Gastrocnemius medialis (tissue), 4 donors: ENCODE data around the gene COBL. TPM values are rescaled to one million over a fixed set of nuclear protein-coding genes. Genes with fewer than 3 reads are reported as not detected.

Experiments
- ATAC-seq, 2 donors: fragments of 150-250 bp; one replicate each; pipeline ENCODE4 v1.9.1; 2016
- DNase-seq, 2 donors: peaks; one replicate each; pipeline ENCODE4 v3.0.0-alpha.2; 2019
- H3K27ac ChIP-seq, 4 donors: fragments of 200-600 bp; sonication (generic); 1 replicate in 1 of 4; 2 replicates in 3 of 4; pipeline ENCODE4 v1.5.1; 2016 to 2018; ENCODE audit warnings: mild to moderate bottlenecking in 2 of 4, moderate library complexity in 1 of 4
- H3K27me3 ChIP-seq, 3 donors: fragments of 200-600 bp; sonication (generic) in 2 of 3; 1 replicate in 1 of 3; 2 replicates in 2 of 3; pipeline versions ENCODE4 v1.5.1 to v1.6.0; 2016 to 2019; ENCODE audit warnings: mild to moderate bottlenecking in 1 of 3, moderate library complexity in 1 of 3
- H3K36me3 ChIP-seq, 2 donors: fragments of 200-600 bp; sonication (generic) in 1 of 2; one replicate each; pipeline ENCODE4 v1.5.1; 2017 to 2018
- H3K4me1 ChIP-seq, 2 donors: fragments of 200-600 bp; sonication (generic) in 1 of 2; one replicate each; pipeline ENCODE4 v1.5.1; 2016 to 2017; ENCODE audit warnings: mild to moderate bottlenecking in 2 of 2
- H3K4me3 ChIP-seq, 4 donors: fragments of 200-600 bp; sonication (generic) in 3 of 4; 1 replicate in 1 of 4; 2 replicates in 3 of 4; pipeline ENCODE4 v1.5.1; 2016 to 2019; ENCODE audit warnings: mild to moderate bottlenecking in 2 of 4
- H3K9me3 ChIP-seq, 3 donors: fragments of 200-600 bp; sonication (generic) in 2 of 3; 1 replicate in 1 of 3; 2 replicates in 2 of 3; pipeline ENCODE4 v1.5.1; 2016 to 2019
- CTCF ChIP-seq, 5 experiments: fragments of 450-650 bp in 3 of 5; fragments of 200-600 bp in 2 of 5; sonication (generic) in 2 of 5; IDR thresholded peaks in 4 of 5; conservative IDR thresholded peaks in 1 of 5; 1 replicate in 4 of 5; 2 replicates in 1 of 5; pipeline ENCODE4 v1.5.1; 2016 to 2019; ENCODE audit warnings: antibody characterized with exemption in 5 of 5, mild to moderate bottlenecking in 3 of 5, moderate library complexity in 3 of 5
- POLR2A ChIP-seq, 2 donors: fragments of 450-650 bp; IDR thresholded peaks; one replicate each; pipeline ENCODE4 v1.6.1; 2017; ENCODE audit warnings: antibody characterized with exemption in 2 of 2, mild to moderate bottlenecking in 2 of 2, moderate library complexity in 2 of 2
- in situ Hi-C, 4 donors: fragments of 200-750 bp; cut with MboI; loops; one replicate each; pipeline versions ENCODE4 v1.15.0 to v1.8.0; 2017; ENCODE audit warnings: low sequenced_read_pairs in 4 of 4
- intact Hi-C: fragments of 100-400 bp; cut with DNase I; formaldehyde crosslinking; loops from one replicate; pipeline ENCODE4 v1.15.1; 2023; ENCODE audit warnings: low total_unique reads
- total RNA-seq, 4 donors: library from RNA; depleted of rRNA; stranded (reverse); fragments of >200 nt; gene quantifications; one replicate each; pipeline versions ENCODE4 v1.1.0 to v1.2.3, GENCODE V29; 2016

COBL gene
- total RNA-seq, 4 donors from 2014 or later: 82.1 to 170 (median 124) TPM

GRCh38 chr7:51198654-51199053 is 118.0 kb downstream of the COBL start:
- in situ Hi-C loops (no loop called here), intact Hi-C loops (no loop called here)
- no peaks in the 10 kb centered on the region for H3K9me3 ChIP-seq
- no peak overlapping the region for H3K27ac ChIP-seq
- DNase-seq (peak in 1 of 2 donors; percentile 38), ATAC-seq (peak in 1 of 2 donors; percentile 47)
- no peaks in the 10 kb centered on the region for H3K27me3 ChIP-seq
- TF ChIP-seq CTCF (IDR thresholded peaks at IDR 0.05 in 4 of 5, conservative IDR thresholded peaks at IDR 0.05 in 1 of 5): no peak
- TF ChIP-seq POLR2A (IDR thresholded peaks at IDR 0.05): no peak
- H3K36me3 ChIP-seq: no peaks in the 10 kb centered on the region
- no peak overlapping the region for H3K4me3 ChIP-seq
- no peaks in the 10 kb centered on the region for H3K4me1 ChIP-seq

- ATAC-seq: no peak
Observed at GRCh38 chr7:51190969-51191368, 125.6 kb downstream of the COBL start.

GRCh38 chr7:51189777-51190176 is 126.8 kb downstream of the COBL start:
- TF ChIP-seq POLR2A (IDR thresholded peaks at IDR 0.05): no peak
- TF ChIP-seq CTCF (IDR thresholded peaks at IDR 0.05 in 4 of 5, conservative IDR thresholded peaks at IDR 0.05 in 1 of 5): no peak
- Histone ChIP-seq H3K27me3 (no peaks in the 10 kb centered on the region), H3K9me3 (no peaks in the 10 kb centered on the region), H3K4me1 (peaks cover 8 to 12% of the 10 kb centered on the region in 2 donors), H3K36me3 (no peaks in the 10 kb centered on the region), H3K4me3 (no peak overlapping the region), H3K27ac (peak overlapping the region in 2 of 4 donors; percentile 64 to 67)
- intact Hi-C loops (loop anchor here (5.0 kb wide), 4 partner anchors 38 to 178 kb away; no protein-coding TSS in a partner anchor), in situ Hi-C loops (no loop called here)
- DNase-seq: no peak
- ATAC-seq: no peak

More at GRCh38 chr7:51190969-51191368, 125.6 kb downstream of the COBL start:
- H3K27ac ChIP-seq: no peak overlapping the region
- in situ Hi-C loops: no loop called here
- no peaks in the 10 kb centered on the region for H3K36me3 ChIP-seq
- intact Hi-C loops: no loop called here
- no peaks in the 10 kb centered on the region for H3K9me3 ChIP-seq
- peaks cover 8 to 12% of the 10 kb centered on the region in 2 donors for H3K4me1 ChIP-seq
- no peaks in the 10 kb centered on the region for H3K27me3 ChIP-seq
- no peak for DNase-seq
- H3K4me3 ChIP-seq: no peak overlapping the region
- TF ChIP-seq POLR2A (IDR thresholded peaks at IDR 0.05): no peak
- no peak for TF ChIP-seq CTCF (IDR thresholded peaks at IDR 0.05 in 4 of 5, conservative IDR thresholded peaks at IDR 0.05 in 1 of 5)

- Histone ChIP-seq H3K4me1 (peaks cover 8 to 12% of the 10 kb centered on the region in 2 donors), H3K27me3 (no peaks in the 10 kb centered on the region), H3K36me3 (no peaks in the 10 kb centered on the region), H3K9me3 (no peaks in the 10 kb centered on the region), H3K27ac (peak overlapping the region; percentile 41 to 67 (median 62)), H3K4me3 (no peak overlapping the region)
- TF ChIP-seq CTCF (IDR thresholded peaks at IDR 0.05 in 4 of 5, conservative IDR thresholded peaks at IDR 0.05 in 1 of 5) (no peak), POLR2A (IDR thresholded peaks at IDR 0.05) (no peak)
- ATAC-seq: no peak
- DNase-seq: no peak
- intact Hi-C loops (loop anchor here (5.0 kb wide), 4 partner anchors 38 to 178 kb away; no protein-coding TSS in a partner anchor), in situ Hi-C loops (no loop called here)
Observed at GRCh38 chr7:51188987-51189386, 127.6 kb downstream of the COBL start.

GRCh38 chr7:51187941-51188340 is 128.7 kb downstream of the COBL start:
- Histone ChIP-seq H3K36me3 (no peaks in the 10 kb centered on the region), H3K4me3 (no peak overlapping the region), H3K4me1 (peaks cover 8 to 12% of the 10 kb centered on the region in 2 donors), H3K27me3 (no peaks in the 10 kb centered on the region), H3K27ac (peak overlapping the region; percentile 41 to 67 (median 62)), H3K9me3 (no peaks in the 10 kb centered on the region)
- intact Hi-C loops (loop anchor here (5.0 kb wide), 4 partner anchors 39 to 179 kb away; no protein-coding TSS in a partner anchor), in situ Hi-C loops (no loop called here)
- DNase-seq (peak; percentile 38 to 63), ATAC-seq (peak; percentile 67 to 69)
- TF ChIP-seq POLR2A (IDR thresholded peaks at IDR 0.05) (no peak), CTCF (IDR thresholded peaks at IDR 0.05 in 4 of 5, conservative IDR thresholded peaks at IDR 0.05 in 1 of 5) (peak in 4 of 5 experiments; percentile 36 to 56 (median 45))
